ENCODE data around the gene MTG2. TPM values are rescaled to one million over a fixed set of nuclear protein-coding genes. Genes with fewer than 3 reads are reported as not detected.

The MTG2 gene
- total and polyA plus RNA-seq, 4 donors = 18.3 to 35.5 (median 28.5) TPM

GRCh38 chr20:62195736-62196135 is 12.9 kb downstream of the MTG2 start:
- WGBS, 2 donors = 97 to 98% methylated on average over 10 of the region's 10 CpGs
- peaks cover 9 to 39% (median 22%) of the 10 kb centered on the region in 4 donors for H3K36me3 ChIP-seq (ENCODE audit: control insufficient read depth in 4 of 4, insufficient read depth in 4 of 4, low read length in 4 of 4)

GRCh38 chr20:62196286-62196685 is 13.5 kb downstream of the MTG2 start:
- TF ChIP-seq CTCF (IDR thresholded peaks at IDR 0.05; ENCODE audit: control extremely low read depth, extremely low read depth) = no peak
- 97% methylated on average over 10 of the region's 10 CpGs for WGBS, 2 donors
- ATAC-seq (ENCODE audit: insufficient read depth, low FRiP score) = no peak
- H3K9ac ChIP-seq (ENCODE audit: insufficient read depth in 1 of 2, low read length in 2 of 2) = no peak overlapping the region
- H3K27ac ChIP-seq (ENCODE audit: low read depth in 1 of 2, low read length in 1 of 2) = no peak overlapping the region
- no peak overlapping the region for H3K4me3 ChIP-seq
- no peaks in the 10 kb centered on the region for H3K9me3 ChIP-seq (ENCODE audit: control insufficient read depth in 4 of 4, insufficient read depth in 3 of 4, low read length in 3 of 4)
- H3K27me3 ChIP-seq (ENCODE audit: control insufficient read depth in 3 of 3, insufficient read depth in 3 of 3, low read length in 2 of 3) = no peaks in the 10 kb centered on the region
- H3K36me3 ChIP-seq (ENCODE audit: control insufficient read depth in 4 of 4, insufficient read depth in 4 of 4, low read length in 4 of 4) = peaks cover 8 to 44% (median 25%) of the 10 kb centered on the region in 4 donors
- no peak for DNase-seq
- H3K4me1 ChIP-seq (ENCODE audit: control insufficient read depth in 5 of 5, insufficient read depth in 5 of 5, low read length in 5 of 5) = no peaks in the 10 kb centered on the region

More at GRCh38 chr20:62195736-62196135, 12.9 kb downstream of the MTG2 start:
- Histone ChIP-seq H3K27ac (ENCODE audit: low read depth in 1 of 2, low read length in 1 of 2) (no peak overlapping the region), H3K9me3 (ENCODE audit: control insufficient read depth in 4 of 4, insufficient read depth in 3 of 4, low read length in 3 of 4) (no peaks in the 10 kb centered on the region), H3K27me3 (ENCODE audit: control insufficient read depth in 3 of 3, insufficient read depth in 3 of 3, low read length in 2 of 3) (no peaks in the 10 kb centered on the region), H3K9ac (ENCODE audit: insufficient read depth in 1 of 2, low read length in 2 of 2) (no peak overlapping the region), H3K4me3 (no peak overlapping the region), H3K4me1 (ENCODE audit: control insufficient read depth in 5 of 5, insufficient read depth in 5 of 5, low read length in 5 of 5) (no peaks in the 10 kb centered on the region)
- no peak for TF ChIP-seq CTCF (IDR thresholded peaks at IDR 0.05; ENCODE audit: control extremely low read depth, extremely low read depth)
- ATAC-seq (ENCODE audit: insufficient read depth, low FRiP score) (no peak), DNase-seq (no peak)

- H3K36me3 ChIP-seq (ENCODE audit: control insufficient read depth in 4 of 4, insufficient read depth in 4 of 4, low read length in 4 of 4) = peaks cover 12 to 51% (median 28%) of the 10 kb centered on the region in 4 donors
- 93 to 95% methylated on average over 9 of the region's 9 CpGs for WGBS, 2 donors
- H3K27ac ChIP-seq (ENCODE audit: low read depth in 1 of 2, low read length in 1 of 2) = no peak overlapping the region
- no peak overlapping the region for H3K4me3 ChIP-seq
- H3K27me3 ChIP-seq (ENCODE audit: control insufficient read depth in 3 of 3, insufficient read depth in 3 of 3, low read length in 2 of 3) = no peaks in the 10 kb centered on the region
- no peak for TF ChIP-seq CTCF (IDR thresholded peaks at IDR 0.05; ENCODE audit: control extremely low read depth, extremely low read depth)
- ATAC-seq (ENCODE audit: insufficient read depth, low FRiP score) = no peak
- H3K4me1 ChIP-seq (ENCODE audit: control insufficient read depth in 5 of 5, insufficient read depth in 5 of 5, low read length in 5 of 5) = no peaks in the 10 kb centered on the region
- H3K9ac ChIP-seq (ENCODE audit: insufficient read depth in 1 of 2, low read length in 2 of 2) = no peak overlapping the region
- H3K9me3 ChIP-seq (ENCODE audit: control insufficient read depth in 4 of 4, insufficient read depth in 3 of 4, low read length in 3 of 4) = no peaks in the 10 kb centered on the region
- DNase-seq = no peak
Observed at GRCh38 chr20:62197311-62197710, 14.5 kb downstream of the MTG2 start.

GRCh38 chr20:62197801-62198200 is 15.0 kb downstream of the MTG2 start:
- Histone ChIP-seq H3K36me3 (ENCODE audit: control insufficient read depth in 4 of 4, insufficient read depth in 4 of 4, low read length in 4 of 4) (peaks cover 12 to 51% (median 28%) of the 10 kb centered on the region in 4 donors), H3K27ac (ENCODE audit: low read depth in 1 of 2, low read length in 1 of 2) (no peak overlapping the region), H3K9me3 (ENCODE audit: control insufficient read depth in 4 of 4, insufficient read depth in 3 of 4, low read length in 3 of 4) (no peaks in the 10 kb centered on the region), H3K27me3 (ENCODE audit: control insufficient read depth in 3 of 3, insufficient read depth in 3 of 3, low read length in 2 of 3) (no peaks in the 10 kb centered on the region), H3K4me1 (ENCODE audit: control insufficient read depth in 5 of 5, insufficient read depth in 5 of 5, low read length in 5 of 5) (no peaks in the 10 kb centered on the region), H3K4me3 (no peak overlapping the region), H3K9ac (ENCODE audit: insufficient read depth in 1 of 2, low read length in 2 of 2) (no peak overlapping the region)
- no peak for TF ChIP-seq CTCF (IDR thresholded peaks at IDR 0.05; ENCODE audit: control extremely low read depth, extremely low read depth)
- ATAC-seq (ENCODE audit: insufficient read depth, low FRiP score) (no peak), DNase-seq (no peak)
- WGBS, 2 donors = 95 to 97% methylated on average over 18 of the region's 18 CpGs

Measured in lung (tissue), 12 donors.